Epithelial cell of prostate (primary cell): ENCODE data around the gene TMEM214.

ENCODE experiments used
- DNase-seq: peaks from one replicate; pipeline ENCODE4 v3.0.0-alpha.2; 2011; ENCODE audit warnings: low read depth, low spot score
- H3K27ac ChIP-seq: fragments of 450-650 bp; 2 replicates; pipeline ENCODE4 v1.5.1; 2017; ENCODE audit warnings: mild to moderate bottlenecking

TMEM214 gene

DNA sequence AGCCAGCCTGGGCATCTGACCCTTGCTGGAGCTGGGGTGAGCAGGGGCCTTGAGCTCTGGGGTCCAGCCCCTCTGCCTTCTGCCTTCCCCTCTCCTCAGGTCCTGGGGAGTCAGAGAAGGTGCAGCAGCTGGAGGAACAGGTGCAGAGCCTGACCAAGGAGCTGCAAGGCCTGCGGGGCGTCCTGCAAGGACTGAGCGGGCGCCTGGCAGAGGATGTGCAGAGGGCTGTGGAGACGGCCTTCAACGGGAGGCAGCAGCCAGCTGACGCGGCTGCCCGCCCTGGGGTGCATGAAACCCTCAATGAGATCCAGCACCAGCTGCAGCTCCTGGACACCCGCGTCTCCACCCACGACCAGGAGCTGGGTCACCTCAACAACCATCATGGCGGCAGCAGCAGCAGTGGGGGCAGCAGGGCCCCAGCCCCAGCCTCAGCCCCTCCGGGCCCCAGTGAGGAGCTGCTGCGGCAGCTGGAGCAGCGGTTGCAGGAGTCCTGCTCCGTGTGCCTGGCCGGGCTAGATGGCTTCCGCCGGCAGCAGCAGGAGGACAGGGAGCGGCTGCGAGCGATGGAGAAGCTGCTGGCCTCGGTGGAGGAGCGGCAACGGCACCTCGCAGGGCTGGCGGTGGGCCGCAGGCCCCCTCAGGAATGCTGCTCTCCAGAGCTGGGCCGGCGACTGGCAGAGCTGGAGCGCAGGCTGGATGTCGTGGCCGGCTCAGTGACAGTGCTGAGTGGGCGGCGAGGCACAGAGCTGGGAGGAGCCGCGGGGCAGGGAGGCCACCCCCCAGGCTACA, 49.4 kb downstream of the TMEM214 start:
- peak overlapping the region; percentile 74 for H3K27ac ChIP-seq
- DNase-seq, result no peak

DNA sequence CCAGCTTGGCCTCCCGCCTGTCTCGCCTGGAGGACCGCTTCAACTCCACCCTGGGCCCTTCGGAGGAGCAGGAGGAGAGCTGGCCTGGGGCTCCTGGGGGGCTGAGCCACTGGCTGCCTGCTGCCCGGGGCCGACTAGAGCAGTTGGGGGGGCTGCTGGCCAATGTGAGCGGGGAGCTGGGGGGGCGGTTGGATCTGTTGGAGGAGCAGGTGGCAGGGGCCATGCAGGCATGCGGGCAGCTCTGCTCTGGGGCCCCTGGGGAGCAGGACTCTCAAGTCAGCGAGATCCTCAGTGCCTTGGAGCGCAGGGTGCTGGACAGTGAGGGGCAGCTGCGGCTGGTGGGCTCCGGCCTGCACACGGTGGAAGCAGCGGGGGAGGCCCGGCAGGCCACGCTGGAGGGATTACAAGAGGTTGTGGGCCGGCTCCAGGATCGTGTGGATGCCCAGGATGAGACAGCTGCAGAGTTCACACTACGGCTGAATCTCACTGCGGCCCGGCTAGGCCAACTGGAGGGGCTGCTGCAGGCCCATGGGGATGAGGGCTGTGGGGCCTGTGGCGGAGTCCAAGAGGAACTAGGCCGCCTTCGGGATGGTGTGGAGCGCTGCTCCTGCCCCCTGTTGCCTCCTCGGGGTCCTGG, 50.1 kb downstream of the TMEM214 start:
- no peak for DNase-seq
- no peak overlapping the region for H3K27ac ChIP-seq

DNA sequence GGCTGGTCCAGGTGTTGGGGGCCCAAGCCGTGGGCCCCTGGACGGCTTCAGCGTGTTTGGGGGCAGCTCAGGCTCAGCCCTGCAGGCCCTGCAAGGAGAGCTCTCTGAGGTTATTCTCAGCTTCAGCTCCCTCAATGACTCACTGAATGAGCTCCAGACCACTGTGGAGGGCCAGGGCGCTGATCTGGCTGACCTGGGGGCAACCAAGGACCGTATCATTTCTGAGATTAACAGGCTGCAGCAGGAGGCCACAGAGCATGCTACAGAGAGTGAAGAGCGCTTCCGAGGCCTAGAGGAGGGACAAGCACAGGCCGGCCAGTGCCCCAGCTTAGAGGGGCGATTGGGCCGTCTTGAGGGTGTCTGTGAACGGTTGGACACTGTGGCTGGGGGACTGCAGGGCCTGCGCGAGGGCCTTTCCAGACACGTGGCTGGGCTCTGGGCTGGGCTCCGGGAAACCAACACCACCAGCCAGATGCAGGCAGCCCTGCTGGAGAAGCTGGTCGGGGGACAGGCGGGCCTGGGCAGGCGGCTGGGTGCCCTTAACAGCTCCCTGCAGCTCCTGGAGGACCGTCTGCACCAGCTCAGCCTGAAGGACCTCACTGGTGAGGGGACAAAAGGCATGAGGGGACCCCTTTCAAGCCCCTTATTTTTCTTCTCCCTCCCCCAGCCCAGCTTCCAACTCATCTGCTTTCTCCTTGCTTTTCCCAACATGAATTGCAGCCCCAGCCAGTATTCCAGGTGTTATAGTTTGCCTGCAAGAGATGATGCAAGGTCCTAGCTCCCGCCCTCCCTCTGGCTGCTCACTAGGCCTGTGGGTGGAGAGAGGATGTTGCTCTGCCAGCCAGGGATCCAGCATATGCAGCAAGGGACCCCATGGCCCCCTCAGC, 50.9 kb downstream of the TMEM214 start:
- no peak for DNase-seq
- H3K27ac ChIP-seq, result no peak overlapping the region

DNA sequence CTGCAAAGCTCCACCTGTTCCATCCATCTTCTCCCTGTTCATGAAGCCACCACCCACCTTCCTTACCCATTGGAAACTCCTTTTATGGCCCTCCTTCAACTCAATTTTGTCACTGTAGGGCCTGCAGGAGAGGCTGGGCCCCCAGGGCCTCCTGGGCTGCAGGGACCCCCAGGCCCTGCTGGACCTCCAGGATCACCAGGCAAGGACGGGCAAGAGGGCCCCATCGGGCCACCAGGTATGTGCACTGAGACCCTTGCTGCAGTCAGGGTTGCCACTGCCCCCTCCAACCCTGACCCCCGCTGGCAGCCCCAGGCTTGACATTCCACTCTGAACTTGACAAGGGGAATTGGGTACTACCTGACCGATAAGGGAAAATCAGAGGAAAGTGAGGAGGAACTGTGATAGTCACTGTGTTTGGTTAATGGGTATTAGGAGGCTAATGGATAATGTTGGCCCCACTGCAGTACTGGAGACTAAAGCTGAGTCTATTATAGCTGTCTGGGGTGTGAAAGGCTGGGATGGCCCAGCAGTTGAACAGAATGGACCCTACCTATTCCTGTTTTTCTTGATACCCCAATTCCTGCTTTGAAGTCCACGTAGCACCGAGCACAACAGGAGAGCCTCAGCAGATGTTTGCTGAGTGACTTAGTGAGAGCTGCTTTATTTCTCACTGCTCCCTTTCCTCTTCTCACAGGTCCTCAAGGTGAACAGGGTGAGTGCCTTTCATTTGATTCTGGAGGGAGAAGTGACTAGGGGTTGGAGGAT, 51.7 kb downstream of the TMEM214 start:
- H3K27ac ChIP-seq, result no peak overlapping the region
- DNase-seq, result no peak

DNA sequence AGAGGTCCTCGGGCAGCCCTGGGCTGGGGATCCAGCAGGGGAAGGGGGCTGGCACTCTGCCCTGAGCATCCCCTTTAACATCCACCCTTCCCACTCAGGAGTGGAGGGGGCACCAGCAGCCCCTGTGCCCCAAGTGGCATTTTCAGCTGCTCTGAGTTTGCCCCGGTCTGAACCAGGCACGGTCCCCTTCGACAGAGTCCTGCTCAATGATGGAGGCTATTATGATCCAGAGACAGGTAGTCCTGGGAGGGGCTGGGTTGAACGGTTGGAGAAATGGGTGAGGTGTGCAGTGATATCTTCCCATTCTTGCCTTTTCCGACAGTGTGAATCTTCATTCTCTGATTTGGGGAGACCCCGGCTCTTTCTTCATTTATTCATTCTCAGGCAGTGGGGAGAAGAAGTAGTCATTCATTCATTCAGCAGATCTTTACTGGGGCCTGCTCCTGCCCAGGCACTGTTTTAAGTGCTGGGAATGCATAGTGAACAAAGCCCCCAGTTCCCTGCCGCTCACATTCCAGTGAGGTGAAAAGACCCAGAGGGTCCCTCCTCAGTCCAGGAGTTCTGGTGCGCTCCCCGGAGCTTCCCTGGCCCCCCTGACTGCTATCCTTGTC, 52.4 kb downstream of the TMEM214 start:
- H3K27ac ChIP-seq, result no peak overlapping the region
- DNase-seq, result no peak

DNA sequence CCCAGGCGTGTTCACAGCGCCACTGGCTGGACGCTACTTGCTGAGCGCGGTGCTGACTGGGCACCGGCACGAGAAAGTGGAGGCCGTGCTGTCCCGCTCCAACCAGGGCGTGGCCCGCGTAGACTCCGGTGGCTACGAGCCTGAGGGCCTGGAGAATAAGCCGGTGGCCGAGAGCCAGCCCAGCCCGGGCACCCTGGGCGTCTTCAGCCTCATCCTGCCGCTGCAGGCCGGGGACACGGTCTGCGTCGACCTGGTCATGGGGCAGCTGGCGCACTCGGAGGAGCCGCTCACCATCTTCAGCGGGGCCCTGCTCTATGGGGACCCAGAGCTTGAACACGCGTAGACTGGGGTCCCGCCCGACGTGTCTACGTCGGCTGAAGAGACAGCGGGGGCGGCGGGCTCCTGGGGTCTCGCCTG, 52.9 kb downstream of the TMEM214 start:
- no peak for DNase-seq
- peak overlapping the region; percentile 49 for H3K27ac ChIP-seq

DNA sequence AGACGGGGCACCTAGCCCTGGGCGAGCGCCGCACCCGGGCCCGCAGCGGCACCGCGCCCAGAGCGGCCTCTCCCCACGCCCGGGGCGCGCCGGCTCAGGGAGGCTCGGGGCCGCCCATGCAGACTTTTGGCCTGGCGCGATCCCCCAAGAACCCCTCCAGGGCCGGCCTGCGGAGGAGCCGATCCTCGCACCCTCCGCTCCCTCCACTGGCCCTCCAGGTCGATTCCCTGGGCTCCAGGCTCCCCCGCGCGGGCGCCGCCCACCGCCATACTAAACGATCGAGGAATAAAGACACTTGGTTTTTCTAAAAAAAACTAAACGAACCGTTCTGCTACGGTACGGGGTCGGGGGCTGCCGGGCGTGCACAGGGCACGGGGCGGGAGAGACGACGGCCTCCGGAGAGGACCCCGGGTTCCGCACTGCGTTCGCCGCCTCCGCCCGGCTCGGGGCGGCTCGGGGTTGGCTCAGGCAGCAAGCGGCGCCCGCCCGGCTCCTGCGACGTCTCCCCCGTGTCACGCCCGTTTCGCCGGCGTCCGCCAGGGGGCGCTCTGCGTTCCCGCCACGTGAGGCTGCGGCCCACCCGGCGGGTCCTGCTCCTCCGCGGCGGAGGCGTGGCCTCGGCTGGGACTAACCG, 53.4 kb downstream of the TMEM214 start:
- H3K27ac ChIP-seq, result peak overlapping the region; percentile 49
- DNase-seq, result peak; percentile 10

DNA sequence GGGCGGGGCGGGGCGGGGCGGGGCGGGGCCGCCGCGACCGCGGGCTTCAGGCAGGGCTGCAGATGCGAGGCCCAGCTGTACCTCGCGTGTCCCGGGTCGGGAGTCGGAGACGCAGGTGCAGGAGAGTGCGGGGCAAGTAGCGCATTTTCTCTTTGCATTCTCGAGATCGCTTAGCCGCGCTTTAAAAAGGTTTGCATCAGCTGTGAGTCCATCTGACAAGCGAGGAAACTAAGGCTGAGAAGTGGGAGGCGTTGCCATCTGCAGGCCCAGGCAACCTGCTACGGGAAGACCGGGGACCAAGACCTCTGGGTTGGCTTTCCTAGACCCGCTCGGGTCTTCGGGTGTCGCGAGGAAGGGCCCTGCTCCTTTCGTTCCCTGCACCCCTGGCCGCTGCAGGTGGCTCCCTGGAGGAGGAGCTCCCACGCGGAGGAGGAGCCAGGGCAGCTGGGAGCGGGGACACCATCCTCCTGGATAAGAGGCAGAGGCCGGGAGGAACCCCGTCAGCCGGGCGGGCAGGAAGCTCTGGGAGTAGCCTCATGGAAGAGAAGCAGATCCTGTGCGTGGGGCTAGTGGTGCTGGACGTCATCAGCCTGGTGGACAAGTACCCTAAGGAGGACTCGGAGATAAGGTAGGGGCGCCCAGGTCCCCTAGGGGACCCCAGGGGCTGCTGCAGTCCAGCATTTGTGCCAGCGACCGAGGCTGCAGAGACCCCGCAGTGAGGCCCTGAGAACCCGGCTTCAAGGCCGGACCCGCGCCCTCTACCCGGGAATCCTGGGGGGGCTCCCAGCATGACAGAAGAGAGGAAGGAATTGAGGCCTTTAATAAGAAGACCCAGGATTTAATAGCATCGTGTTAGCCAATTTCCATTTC, 54.2 kb downstream of the TMEM214 start, which contains the start of gene KHK:
Gene KHK, plus strand, starts transcription at position 49 of the 870 bp plus-strand sequence. Its CDS starts 488 bp downstream, at position 537.
- peak within 1 kb of the TSS; percentile 49 for H3K27ac ChIP-seq
- DNase-seq, result no peak

DNA sequence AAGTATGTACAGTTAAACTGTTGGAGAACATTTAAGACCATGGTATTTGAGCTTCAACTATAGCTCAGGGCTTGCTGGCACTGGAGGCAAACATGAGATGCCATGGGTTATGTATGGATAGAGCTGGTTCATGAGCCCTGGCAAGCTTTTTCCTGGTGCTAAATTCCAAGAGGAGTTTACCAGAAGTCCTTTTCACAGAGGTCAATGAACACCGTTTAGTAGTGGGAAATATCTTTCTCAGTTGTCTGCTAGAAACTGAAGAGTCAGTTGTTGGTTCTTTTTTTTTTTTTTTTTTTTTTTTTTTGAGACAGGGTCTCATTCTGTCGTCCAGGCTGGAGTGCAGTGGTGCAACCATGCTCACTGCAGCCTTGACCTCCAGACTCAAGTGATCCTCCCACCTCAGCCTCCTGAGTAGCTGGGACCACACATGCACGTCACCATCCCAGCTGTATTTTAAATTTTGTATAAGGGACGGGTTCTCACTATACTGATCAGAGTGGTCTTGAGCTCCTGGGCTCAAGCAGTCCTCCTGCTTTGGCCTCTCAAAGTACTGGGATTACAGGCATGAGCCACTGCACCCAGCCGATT, 55.2 kb downstream of the TMEM214 start:
- no peak overlapping the region for H3K27ac ChIP-seq
- no peak for DNase-seq

DNA sequence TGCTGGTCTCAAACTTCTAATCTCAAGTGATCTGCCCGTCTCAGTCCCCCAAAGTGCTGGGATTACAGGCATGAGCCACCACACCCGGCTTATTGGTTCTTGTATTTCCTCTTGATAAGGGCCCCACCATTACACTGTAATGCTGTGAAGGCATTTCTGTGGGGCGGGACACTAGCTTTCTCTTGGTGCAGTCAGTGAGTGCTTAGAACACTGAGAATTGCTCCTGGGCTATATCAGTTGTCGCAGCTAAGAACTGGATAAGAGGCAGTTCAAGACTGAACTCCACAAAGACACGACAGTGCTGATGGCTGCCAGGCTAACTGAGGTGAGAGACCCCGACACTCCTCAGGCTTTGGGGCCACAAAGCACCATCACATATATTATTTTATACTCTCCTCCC, 55.9 kb downstream of the TMEM214 start:
- DNase-seq, result no peak
- H3K27ac ChIP-seq, result no peak overlapping the region

DNA sequence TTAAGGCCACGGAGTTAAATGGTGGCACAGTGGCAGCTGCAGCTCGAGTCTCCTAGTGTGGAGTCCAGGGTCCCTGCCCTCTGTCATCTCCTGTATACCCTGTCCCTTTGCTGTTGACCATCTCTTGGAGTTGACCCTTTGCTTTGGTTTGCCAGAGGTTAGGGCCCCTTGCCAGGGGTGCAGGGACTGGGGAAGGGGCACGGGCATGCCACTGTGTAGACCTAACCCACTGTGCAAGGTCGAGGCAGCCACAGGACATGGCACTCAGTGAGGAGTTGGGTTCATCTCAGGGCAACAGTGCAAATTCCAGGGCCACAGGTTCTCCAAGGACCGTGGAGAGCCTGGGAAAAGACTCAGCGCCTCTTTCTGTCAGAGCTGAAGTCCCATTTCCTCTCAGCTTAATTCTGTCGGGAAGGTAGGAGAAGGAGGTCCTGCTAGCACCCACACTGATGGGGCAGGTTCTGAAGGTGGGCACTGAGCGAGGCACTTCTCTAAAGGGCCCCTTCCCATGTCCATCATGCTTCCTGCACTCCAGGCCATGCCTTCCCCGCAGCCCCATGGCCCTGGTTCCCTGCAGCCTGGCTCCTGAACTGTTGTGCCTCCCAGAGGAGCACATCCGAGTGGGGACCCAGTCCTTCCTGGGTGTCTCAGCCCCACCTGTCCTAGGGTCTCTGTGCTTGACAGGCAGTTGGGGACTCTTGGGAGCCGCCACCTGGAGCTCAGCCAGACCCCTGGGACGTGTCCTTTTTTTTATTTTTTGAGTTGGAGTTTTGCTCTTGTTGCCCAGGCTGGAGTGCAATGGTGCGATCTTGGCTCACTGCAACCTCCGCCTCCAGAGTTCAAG, 56.6 kb downstream of the TMEM214 start:
- no peak overlapping the region for H3K27ac ChIP-seq
- no peak for DNase-seq
